ENCODE data around the gene NDNF.
A peak's percentile ranks its signal among the peaks of the same experiment; 100 is the strongest.

NDNF gene

DNA sequence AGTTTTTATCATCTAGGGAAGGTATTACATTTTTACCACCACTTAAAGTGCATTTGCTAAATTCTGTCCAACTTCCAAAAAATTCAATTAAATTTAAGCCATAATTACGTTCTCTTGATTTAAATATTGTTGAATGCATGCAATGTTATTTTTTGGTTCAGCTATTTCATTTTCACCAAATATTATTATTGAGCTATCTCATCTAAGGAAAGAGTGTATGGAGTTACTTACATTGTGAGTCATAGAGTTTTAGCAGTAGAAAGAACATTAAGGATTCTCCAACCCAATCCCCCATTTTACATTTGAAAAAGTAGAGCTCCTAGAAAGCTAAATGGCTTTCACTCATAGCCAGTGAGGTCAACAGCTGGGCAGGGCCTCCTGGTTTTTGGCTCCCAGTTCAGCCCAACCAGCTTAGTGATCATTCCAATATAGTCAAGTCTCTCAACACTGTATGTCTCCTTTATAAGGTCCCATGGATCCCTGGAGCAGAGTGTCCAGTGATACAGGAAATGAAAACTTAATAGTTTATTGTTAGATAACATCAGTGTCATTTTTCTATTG lies 60.5 kb downstream of the NDNF start:
- DNase-seq: no peak

DNA sequence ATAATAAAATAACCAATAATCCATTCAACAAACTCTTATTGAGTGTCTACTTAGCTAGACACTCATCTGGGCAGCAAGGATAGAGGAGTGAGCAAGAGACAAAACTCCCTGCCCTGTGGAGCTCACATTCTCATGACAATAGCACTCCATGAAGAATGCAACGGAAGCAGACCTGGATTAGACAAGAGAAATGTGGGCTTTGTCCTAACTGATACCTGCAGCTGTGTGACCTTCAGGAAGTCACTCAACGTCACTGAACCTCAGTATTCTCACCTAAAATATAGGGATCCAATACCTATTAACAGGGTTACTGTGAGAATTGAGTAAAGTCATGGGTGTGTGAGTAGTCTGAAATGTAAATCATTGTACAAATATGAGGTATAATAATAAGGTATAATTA lies 61.2 kb downstream of the NDNF start:
- DNase-seq: no peak

DNA sequence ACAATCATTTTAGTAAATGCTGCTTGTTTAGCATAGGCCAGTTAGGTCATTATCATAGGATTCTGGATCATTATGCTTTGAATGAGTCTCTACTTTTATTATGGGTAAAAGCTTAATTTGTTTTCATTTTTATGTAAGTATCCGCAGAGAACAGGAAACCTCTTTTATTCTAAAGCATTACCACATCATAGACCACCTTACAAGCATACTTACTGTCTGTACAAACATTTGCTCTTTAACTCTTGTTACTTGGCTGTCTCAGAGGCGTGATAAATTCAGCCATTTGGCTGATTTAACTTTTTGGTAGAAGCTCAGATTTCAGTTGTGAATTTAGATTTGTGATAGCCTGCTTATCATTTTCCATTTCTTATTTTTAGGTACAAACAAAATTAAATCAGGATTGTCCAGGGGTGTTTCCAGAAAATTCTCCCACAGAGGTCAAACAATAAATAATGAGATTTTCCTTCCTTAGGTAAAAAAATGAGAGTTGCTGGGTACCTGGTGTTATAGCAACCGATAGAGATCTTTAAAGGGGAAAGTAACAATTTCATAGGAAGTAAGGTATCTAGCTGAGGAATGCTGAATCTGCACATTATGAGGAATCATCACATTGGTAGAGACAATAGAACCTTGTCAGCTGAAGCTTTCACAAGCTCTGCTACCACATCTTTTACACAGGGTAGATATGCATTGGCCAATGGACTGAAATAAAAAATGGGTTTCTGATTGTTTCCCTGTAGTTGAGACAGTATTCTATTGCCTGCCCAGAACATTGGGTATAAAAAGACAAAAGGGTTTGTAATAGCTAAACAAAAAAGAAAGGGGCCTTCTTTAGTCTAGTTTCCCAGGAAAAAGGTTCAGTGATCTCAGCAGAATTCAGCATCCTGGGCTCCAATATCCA lies 62.5 kb downstream of the NDNF start:
- no peak for DNase-seq

DNA sequence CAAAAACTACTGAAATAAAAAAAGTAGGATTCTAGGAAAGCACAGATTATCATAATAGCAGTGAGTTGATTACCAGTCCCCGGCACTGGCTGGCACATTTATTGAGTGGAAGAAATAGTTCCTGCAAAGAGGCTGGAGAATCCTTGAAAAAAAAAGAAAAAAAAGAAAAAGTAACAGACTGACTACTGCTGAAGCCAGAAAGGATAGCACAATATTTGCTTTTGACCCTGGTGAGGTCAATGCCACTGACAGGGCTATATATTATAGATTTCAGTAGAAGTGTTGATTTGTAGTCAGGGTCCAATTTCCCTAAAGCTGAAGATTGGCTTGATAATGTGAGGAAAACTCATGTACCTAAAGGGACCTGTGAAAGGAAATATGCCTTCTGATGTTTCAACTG lies 64.7 kb downstream of the NDNF start:
- no peak for DNase-seq

DNA sequence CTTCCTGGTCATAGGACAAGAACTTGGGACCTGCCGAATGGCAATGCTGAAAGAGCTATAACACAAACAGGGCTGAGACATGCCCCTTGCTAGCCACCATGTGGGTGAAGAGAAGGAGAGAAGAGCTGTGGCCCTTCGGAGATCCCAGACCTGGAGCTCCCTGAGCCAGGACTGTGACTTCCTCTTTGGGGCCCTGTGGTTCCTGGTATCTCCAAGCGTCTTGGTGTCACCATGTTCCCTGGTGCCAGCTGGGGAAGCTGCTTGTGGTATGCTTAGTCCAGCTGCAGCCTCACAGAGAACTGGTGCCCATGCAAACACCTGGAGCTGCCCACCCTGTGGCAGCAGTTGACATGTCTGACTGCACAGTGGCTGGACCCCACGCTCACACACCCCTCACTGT lies 68.5 kb downstream of the NDNF start:
- no peak for DNase-seq

DNA sequence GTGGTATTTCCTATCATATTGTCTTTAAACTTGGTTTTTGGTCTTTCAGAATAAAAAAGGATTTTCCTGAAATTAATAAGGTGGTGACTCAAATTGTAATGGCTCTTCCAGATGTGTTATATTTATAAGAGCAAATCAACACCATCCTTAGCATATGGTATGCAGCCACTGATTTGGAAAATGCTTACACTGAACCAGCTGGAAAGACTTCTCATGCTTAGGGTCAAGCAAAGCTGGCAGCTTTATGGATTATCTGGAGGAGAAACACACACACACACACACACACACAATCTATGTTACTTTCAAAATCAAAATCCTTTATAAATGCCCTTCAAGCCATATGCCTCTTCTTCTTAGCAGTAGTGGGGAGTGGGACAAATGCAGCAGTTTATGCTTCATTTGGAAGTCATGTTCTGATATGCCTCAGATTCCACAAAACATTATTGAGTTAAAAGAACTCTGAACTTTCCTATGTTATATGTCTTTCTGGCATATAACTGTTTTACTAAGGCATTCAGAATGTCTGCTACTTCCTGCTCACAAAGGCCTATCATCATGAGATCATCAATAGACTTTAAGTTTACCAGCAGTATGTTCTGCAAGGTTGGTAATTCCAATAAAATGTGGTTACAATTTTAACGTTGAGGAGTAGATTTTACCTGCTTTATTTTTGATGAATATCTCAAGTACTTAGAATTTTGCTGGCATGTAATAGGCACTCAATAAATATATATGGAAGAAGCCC lies 76.9 kb downstream of the NDNF start:
- peak; percentile 35 for DNase-seq

DNA sequence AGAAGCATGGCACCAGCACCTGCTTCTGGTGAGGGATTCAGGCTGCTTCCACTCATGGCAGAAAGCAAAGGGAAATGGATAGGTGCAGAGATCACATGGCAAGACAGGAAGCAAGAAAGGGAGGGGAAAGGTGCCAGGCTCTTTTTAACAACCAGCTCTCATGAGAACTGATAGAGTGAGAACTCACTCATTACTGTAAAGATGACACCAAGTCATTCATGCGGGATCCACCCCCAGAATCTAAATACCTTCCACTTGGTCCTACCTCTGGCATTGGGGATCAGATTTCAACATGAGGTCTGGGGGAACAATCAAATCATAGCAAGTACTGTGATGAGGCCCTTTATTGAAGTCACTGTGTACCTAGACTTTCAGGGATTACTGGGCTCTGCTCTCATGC lies 77.8 kb downstream of the NDNF start:
- DNase-seq: no peak

DNA sequence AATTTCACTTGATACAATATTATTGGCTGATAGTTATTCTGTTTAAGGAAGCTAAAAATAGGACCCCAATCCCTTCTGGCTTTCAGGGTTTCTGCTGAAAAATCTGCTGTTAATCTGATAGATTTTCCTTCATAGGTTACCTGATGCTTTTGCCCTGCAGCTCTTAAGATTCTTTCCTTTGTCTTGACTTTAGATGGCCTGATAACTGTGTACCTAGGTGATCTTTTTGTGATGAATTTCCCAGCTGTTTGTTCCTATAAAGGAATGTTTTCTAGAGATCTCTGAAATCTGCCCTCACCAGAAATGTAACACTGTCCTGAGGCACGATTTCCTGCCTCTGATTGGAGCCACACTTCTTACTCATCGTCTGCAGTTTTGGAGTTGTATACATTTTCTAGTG lies 80.5 kb downstream of the NDNF start:
- DNase-seq: no peak

DNA sequence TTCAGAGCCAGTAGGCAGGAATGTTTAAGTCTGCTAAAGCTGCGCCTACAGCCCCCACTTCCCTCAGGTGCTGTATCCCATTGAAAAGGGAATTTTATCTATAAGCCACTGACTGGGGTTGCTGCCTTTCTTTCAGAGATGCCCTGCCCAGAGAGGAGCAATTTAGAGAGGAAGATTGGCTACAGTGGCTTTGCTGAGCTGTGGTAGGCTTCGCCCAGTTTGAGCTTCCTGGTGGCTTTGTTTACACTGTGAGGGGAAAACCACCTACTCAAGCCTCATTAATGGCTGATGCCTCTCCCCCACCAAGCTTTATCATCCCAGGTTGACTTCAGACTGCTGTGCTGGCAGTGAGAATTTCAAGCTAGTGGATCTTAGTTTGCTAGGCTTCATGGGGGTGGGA lies 82.1 kb downstream of the NDNF start:
- DNase-seq: no peak
